HCT116 (cell line): ENCODE measurements around the gene CFAP74. TPM values are rescaled to one million over a fixed set of nuclear protein-coding genes. Genes with fewer than 3 reads are reported as not detected.

ENCODE experiments used
- ATAC-seq: fragments of 200-7000 bp; cut with Tn5 transposase; 2 replicates; pipeline ENCODE4 v1.9.1; 2020; ENCODE audit warnings: mild to moderate bottlenecking, moderate library complexity
- BruUV-seq: library from RNA; stranded (reverse); fragments of 400-500 nt; replicated peaks from 2 replicates; lab custom pipeline; 2021; lab: Mats Ljungman, UMichigan
- CTCF ChIA-PET: fragments of 300-600 bp; sonication (Branson Sonifier 250); formaldehyde crosslinking; loops from one replicate; lab custom pipeline; 2021; ENCODE audit warnings: antibody characterized with exemption; lab: Charles Lee
- POLR2A ChIA-PET: fragments of 300-600, 350-600 bp; sonication (Branson Sonifier 250); formaldehyde crosslinking; loops from one replicate; lab custom pipeline; 2021; ENCODE audit warnings: antibody characterized with exemption; lab: Charles Lee
- RAD21 ChIA-PET, 2 experiments: fragments of 300-600 bp; sonication (Branson Sonifier 250); formaldehyde crosslinking; loops; one replicate each; lab custom pipeline; 2023; ENCODE audit warnings: low total read pairs in 2 of 2; ENCODE audit not compliant: uncharacterized antibody in 2 of 2, unreplicated experiment in 2 of 2, low non-redundant PET in 1 of 2; lab: Charles Lee
- DNase-seq: peaks from one replicate; pipeline ENCODE4 v3.0.0-alpha.2; 2010; ENCODE audit warnings: low read depth, low spot score
- H2AFZ ChIP-seq: fragments of 200-600 bp; shearing (Covaris generic), sonication (generic); 2 replicates; pipeline ENCODE4 v1.6.1; 2017; ENCODE audit warnings: low read depth, mixed run types, mixed read lengths, antibody characterized with exemption, low read length; ENCODE audit not compliant: poor library complexity, severe bottlenecking
- H3K27ac ChIP-seq: 2 replicates; pipeline ENCODE4 v1.5.1; 2012; ENCODE audit warnings: low read depth, low read length
- H3K27me3 ChIP-seq: fragments of 200-600 bp; sonication (generic); 2 replicates; pipeline ENCODE4 v1.6.1; 2016; ENCODE audit warnings: mixed run types, low read length, mixed read lengths; ENCODE audit not compliant: insufficient read depth
- H3K36me3 ChIP-seq, 2 experiments: fragments of 200-500 bp in 1 of 2; fragments of 200-600 bp in 1 of 2; sonication (Bioruptor generic) in 1 of 2; sonication (generic) in 1 of 2; 2 replicates each; pipeline versions ENCODE4 v1.5.1 to v1.6.1; 2014 to 2016; ENCODE audit warnings: low read length in 2 of 2, inconsistent platforms in 1 of 2, mixed read lengths in 1 of 2, mixed run types in 1 of 2; ENCODE audit not compliant: insufficient read depth in 2 of 2, control insufficient read depth in 1 of 2
- H3K4me1 ChIP-seq, 2 experiments: fragments of 200-600 bp in 1 of 2; sonication (generic) in 1 of 2; 2 replicates each; pipeline versions ENCODE4 v1.5.1 to v1.6.1; 2012 to 2017; ENCODE audit warnings: low read length in 2 of 2, inconsistent platforms in 1 of 2, mild to moderate bottlenecking in 1 of 2, mixed read lengths in 1 of 2, mixed run types in 1 of 2, moderate library complexity in 1 of 2; ENCODE audit not compliant: insufficient read depth in 2 of 2, control insufficient read depth in 1 of 2
- H3K4me2 ChIP-seq: fragments of 200-600 bp; sonication (generic); 2 replicates; pipeline ENCODE4 v1.6.1; 2017; ENCODE audit warnings: mixed run types, low read length, mixed read lengths
- H3K4me3 ChIP-seq, 2 experiments: fragments of 200-600 bp in 1 of 2; sonication (generic) in 1 of 2; replicated peaks in 1 of 2; 2 replicates each; pipeline ENCODE4 v1.5.1; 2011 to 2016; ENCODE audit warnings: low read length in 2 of 2, control low read depth in 1 of 2, low read depth in 1 of 2, mild to moderate bottlenecking in 1 of 2, mixed read lengths in 1 of 2, mixed run types in 1 of 2
- H3K79me2 ChIP-seq: fragments of 200-600 bp; sonication (generic); 2 replicates; pipeline ENCODE4 v1.6.1; 2017; ENCODE audit warnings: mild to moderate bottlenecking, mixed run types, low read length, moderate library complexity, mixed read lengths; ENCODE audit not compliant: insufficient read depth
- H3K9ac ChIP-seq: fragments of 200-600 bp; sonication (generic); 2 replicates; pipeline ENCODE4 v1.6.1; 2016; ENCODE audit warnings: low read length, mixed read lengths
- H3K9me2 ChIP-seq: fragments of 200-600 bp; sonication (generic), shearing (Covaris generic); 2 replicates; pipeline ENCODE4 v1.6.1; 2017; ENCODE audit warnings: mixed run types, mild to moderate bottlenecking, moderate library complexity; ENCODE audit not compliant: insufficient read depth
- H3K9me3 ChIP-seq, 2 experiments: fragments of 200-500 bp in 1 of 2; fragments of 200-600 bp in 1 of 2; sonication (Bioruptor generic) in 1 of 2; sonication (generic) in 1 of 2; 2 replicates each; pipeline ENCODE4 v1.6.1; 2014 to 2017; ENCODE audit warnings: low read length in 2 of 2, mixed read lengths in 2 of 2, inconsistent platforms in 1 of 2, low read depth in 1 of 2, mild to moderate bottlenecking in 1 of 2, mixed run types in 1 of 2, moderate library complexity in 1 of 2; ENCODE audit not compliant: control insufficient read depth in 1 of 2, insufficient read depth in 1 of 2
- H4K20me1 ChIP-seq: fragments of 200-600 bp; sonication (generic), shearing (Covaris generic); 2 replicates; pipeline ENCODE4 v1.6.1; 2017; ENCODE audit warnings: mixed run types, mild to moderate bottlenecking, moderate library complexity; ENCODE audit not compliant: insufficient read depth
- CBX3 ChIP-seq: IDR thresholded peaks from 2 replicates; pipeline ENCODE4 v1.6.1; 2012; ENCODE audit warnings: low read depth
- RAD21 ChIP-seq: IDR thresholded peaks from 2 replicates; pipeline ENCODE4 v1.6.1; 2012; ENCODE audit warnings: low read depth, mild to moderate bottlenecking
- SP1 ChIP-seq: IDR thresholded peaks from 2 replicates; pipeline ENCODE4 v1.6.1; 2012; ENCODE audit warnings: low read depth
- TCF7L2 ChIP-seq: IDR thresholded peaks from 2 replicates; pipeline ENCODE4 v1.7.0; 2011; ENCODE audit warnings: borderline replicate concordance, inconsistent platforms; ENCODE audit not compliant: insufficient read depth, insufficient read length; ENCODE audit errors: extremely low read depth
- YY1 ChIP-seq: IDR thresholded peaks from 2 replicates; pipeline ENCODE4 v1.6.1; 2011; ENCODE audit warnings: low read length, low read depth, moderate library complexity, mild to moderate bottlenecking; ENCODE audit not compliant: insufficient replicate concordance; ENCODE audit errors: extremely low read depth
- intact Hi-C: fragments of 100-400 bp; cut with micrococcal nuclease; formaldehyde crosslinking; loops from 2 replicates; pipeline ENCODE4 v1.10.0; 2022
- total RNA-seq: library from RNA; stranded (reverse); gene quantifications from one replicate; pipeline ENCODE4 v1.2.1, GENCODE V29; 2021; ENCODE audit not compliant: unreplicated experiment
- TF ChIP-seq, protein P1 (sequence below): IDR thresholded peaks from 2 replicates; pipeline ENCODE4 v1.6.1; 2012; ENCODE audit warnings: low read depth
- TF ChIP-seq, protein P2 (sequence below): IDR thresholded peaks from 2 replicates; pipeline ENCODE4 v1.6.1; 2012
- TF ChIP-seq, protein P3 (sequence below), 3 experiments: fragments of 200-600 bp in 1 of 3; sonication (generic) in 1 of 3; IDR thresholded peaks in 2 of 3; conservative IDR thresholded peaks in 1 of 3; 2 replicates each; pipeline ENCODE4 v1.5.1; 2012 to 2017; ENCODE audit warnings: low read depth in 2 of 3, low read length in 2 of 3, antibody characterized with exemption in 1 of 3, borderline replicate concordance in 1 of 3, control low read depth in 1 of 3, mild to moderate bottlenecking in 1 of 3, mixed read lengths in 1 of 3, mixed run types in 1 of 3, moderate library complexity in 1 of 3; ENCODE audit not compliant: insufficient read depth in 1 of 3

CFAP74 gene
- total RNA-seq, 1 experiment from 2014 or later: 4.9 TPM

DNA sequence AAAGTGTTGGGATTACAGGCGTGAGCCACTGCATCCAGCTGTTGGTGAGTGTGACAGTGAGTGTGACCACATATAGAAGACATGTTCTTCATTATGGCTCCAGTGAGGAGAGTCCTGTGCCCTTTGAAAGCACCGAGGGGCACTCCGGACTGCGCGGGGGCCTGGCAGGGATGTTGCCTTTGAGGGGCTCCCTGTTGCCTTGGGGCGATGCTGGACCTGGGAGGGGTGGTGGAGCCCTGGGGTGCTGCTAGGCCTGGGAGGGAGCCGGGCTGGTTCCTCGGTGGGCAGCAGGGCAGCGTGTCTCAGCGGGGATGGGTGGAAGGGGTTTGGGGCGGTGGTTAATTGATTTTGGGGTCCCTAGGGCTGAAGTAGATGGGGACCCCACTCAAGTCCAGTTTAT is 25.5 kb downstream of the CFAP74 start:
- DNase-seq (no peak), ATAC-seq (no peak)
- RAD21 ChIA-PET: interaction anchor here in 1 of 2 experiments (0.6 kb wide), 1 partner anchor 32 kb away, joined by 3 read pairs; no protein-coding TSS in a partner anchor
- POLR2A ChIA-PET: no interaction called here
- H3K79me2 ChIP-seq: no peaks in the 10 kb centered on the region
- H3K9ac ChIP-seq: no peak overlapping the region
- no TSS peak for BruUV-seq
- H3K4me1 ChIP-seq: peaks cover 4 to 31% of the 10 kb centered on the region in 2 experiments; a peak in 3 of 4 replicates
- no peak overlapping the region for H3K4me3 ChIP-seq
- TF ChIP-seq, protein P1, sequence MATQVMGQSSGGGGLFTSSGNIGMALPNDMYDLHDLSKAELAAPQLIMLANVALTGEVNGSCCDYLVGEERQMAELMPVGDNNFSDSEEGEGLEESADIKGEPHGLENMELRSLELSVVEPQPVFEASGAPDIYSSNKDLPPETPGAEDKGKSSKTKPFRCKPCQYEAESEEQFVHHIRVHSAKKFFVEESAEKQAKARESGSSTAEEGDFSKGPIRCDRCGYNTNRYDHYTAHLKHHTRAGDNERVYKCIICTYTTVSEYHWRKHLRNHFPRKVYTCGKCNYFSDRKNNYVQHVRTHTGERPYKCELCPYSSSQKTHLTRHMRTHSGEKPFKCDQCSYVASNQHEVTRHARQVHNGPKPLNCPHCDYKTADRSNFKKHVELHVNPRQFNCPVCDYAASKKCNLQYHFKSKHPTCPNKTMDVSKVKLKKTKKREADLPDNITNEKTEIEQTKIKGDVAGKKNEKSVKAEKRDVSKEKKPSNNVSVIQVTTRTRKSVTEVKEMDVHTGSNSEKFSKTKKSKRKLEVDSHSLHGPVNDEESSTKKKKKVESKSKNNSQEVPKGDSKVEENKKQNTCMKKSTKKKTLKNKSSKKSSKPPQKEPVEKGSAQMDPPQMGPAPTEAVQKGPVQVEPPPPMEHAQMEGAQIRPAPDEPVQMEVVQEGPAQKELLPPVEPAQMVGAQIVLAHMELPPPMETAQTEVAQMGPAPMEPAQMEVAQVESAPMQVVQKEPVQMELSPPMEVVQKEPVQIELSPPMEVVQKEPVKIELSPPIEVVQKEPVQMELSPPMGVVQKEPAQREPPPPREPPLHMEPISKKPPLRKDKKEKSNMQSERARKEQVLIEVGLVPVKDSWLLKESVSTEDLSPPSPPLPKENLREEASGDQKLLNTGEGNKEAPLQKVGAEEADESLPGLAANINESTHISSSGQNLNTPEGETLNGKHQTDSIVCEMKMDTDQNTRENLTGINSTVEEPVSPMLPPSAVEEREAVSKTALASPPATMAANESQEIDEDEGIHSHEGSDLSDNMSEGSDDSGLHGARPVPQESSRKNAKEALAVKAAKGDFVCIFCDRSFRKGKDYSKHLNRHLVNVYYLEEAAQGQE: no peak
- TF ChIP-seq CBX3 (no peak), YY1 (no peak), SP1 (no peak), TCF7L2 (no peak), RAD21 (no peak)
- TF ChIP-seq, protein P2, sequence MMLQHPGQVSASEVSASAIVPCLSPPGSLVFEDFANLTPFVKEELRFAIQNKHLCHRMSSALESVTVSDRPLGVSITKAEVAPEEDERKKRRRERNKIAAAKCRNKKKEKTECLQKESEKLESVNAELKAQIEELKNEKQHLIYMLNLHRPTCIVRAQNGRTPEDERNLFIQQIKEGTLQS: no peak
- TF ChIP-seq, protein P3, sequence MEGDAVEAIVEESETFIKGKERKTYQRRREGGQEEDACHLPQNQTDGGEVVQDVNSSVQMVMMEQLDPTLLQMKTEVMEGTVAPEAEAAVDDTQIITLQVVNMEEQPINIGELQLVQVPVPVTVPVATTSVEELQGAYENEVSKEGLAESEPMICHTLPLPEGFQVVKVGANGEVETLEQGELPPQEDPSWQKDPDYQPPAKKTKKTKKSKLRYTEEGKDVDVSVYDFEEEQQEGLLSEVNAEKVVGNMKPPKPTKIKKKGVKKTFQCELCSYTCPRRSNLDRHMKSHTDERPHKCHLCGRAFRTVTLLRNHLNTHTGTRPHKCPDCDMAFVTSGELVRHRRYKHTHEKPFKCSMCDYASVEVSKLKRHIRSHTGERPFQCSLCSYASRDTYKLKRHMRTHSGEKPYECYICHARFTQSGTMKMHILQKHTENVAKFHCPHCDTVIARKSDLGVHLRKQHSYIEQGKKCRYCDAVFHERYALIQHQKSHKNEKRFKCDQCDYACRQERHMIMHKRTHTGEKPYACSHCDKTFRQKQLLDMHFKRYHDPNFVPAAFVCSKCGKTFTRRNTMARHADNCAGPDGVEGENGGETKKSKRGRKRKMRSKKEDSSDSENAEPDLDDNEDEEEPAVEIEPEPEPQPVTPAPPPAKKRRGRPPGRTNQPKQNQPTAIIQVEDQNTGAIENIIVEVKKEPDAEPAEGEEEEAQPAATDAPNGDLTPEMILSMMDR (IDR thresholded peaks at IDR 0.05 in 2 of 3, conservative IDR thresholded peaks at IDR 0.05 in 1 of 3; ENCODE audit: borderline replicate concordance in 1 of 3, insufficient read depth in 1 of 3, low read depth in 2 of 3, low read length in 2 of 3): no peak
- intact Hi-C loops: no loop called here
- no peaks in the 10 kb centered on the region for H3K36me3 ChIP-seq
- no peaks in the 10 kb centered on the region for H3K9me3 ChIP-seq
- H3K27me3 ChIP-seq: no peaks in the 10 kb centered on the region
- no peak overlapping the region for H3K4me2 ChIP-seq
- no peak overlapping the region for H2AFZ ChIP-seq
- no peaks in the 10 kb centered on the region for H3K9me2 ChIP-seq
- H3K27ac ChIP-seq: no peak overlapping the region
- H4K20me1 ChIP-seq: no peaks in the 10 kb centered on the region
- CTCF ChIA-PET: no interaction called here
